Caco-2 (cell line): ENCODE results near the gene SDK2. TPM values are rescaled to one million over a fixed set of nuclear protein-coding genes. Genes with fewer than 3 reads are reported as not detected.

Source experiments
- BruUV-seq: library from RNA; stranded (reverse); fragments of 400-500 nt; replicated peaks from 2 replicates; lab custom pipeline; 2021; lab: Mats Ljungman, UMichigan
- CTCF ChIA-PET: fragments of 300-600 bp; sonication (Branson Sonifier 250); formaldehyde crosslinking; loops from one replicate; lab custom pipeline; 2022; ENCODE audit warnings: antibody characterized with exemption; lab: Charles Lee
- POLR2A ChIA-PET: fragments of 300-600 bp; sonication (Branson Sonifier 250); formaldehyde crosslinking; loops from one replicate; lab custom pipeline; 2022; ENCODE audit warnings: antibody characterized with exemption; lab: Charles Lee
- DNase-seq, 2 experiments: peaks; one replicate each; pipeline versions ENCODE4 v3.0.0 to v3.0.0-alpha.2; 2020 to 2022
- H3K27me3 ChIP-seq: replicated peaks from 2 replicates; pipeline ENCODE4 v1.6.0; 2011; ENCODE audit warnings: low read length; ENCODE audit not compliant: control insufficient read depth, insufficient read depth
- H3K36me3 ChIP-seq: 2 replicates; pipeline ENCODE4 v1.5.1; 2011; ENCODE audit warnings: low read length; ENCODE audit not compliant: control insufficient read depth, insufficient read depth
- H3K4me1 ChIP-seq: fragments of 250-450 bp; sonication (Bioruptor Pico); 2 replicates; pipeline ENCODE4 v1.5.1; 2020; ENCODE audit warnings: mild to moderate bottlenecking
- H3K4me3 ChIP-seq: 2 replicates; pipeline ENCODE4 v1.5.1; 2011; ENCODE audit warnings: low read depth, mild to moderate bottlenecking, control low read depth, low read length
- H3K9me3 ChIP-seq: fragments of 250-450 bp; sonication (Bioruptor Pico); 2 replicates; pipeline ENCODE4 v1.5.1; 2020; ENCODE audit warnings: mild to moderate bottlenecking, moderate library complexity
- H3K27ac Mint-ChIP-seq: one replicate; pipeline ENCODE4 v1.8.0; 2022; ENCODE audit warnings: mixed read lengths; ENCODE audit not compliant: unreplicated experiment
- H3K27me3 Mint-ChIP-seq: one replicate; pipeline ENCODE4 v1.8.0; 2022; ENCODE audit warnings: mixed read lengths; ENCODE audit not compliant: insufficient read depth, unreplicated experiment
- H3K36me3 Mint-ChIP-seq: one replicate; pipeline ENCODE4 v1.8.0; 2022; ENCODE audit warnings: mild to moderate bottlenecking, mixed read lengths; ENCODE audit not compliant: insufficient read depth, unreplicated experiment
- H3K4me1 Mint-ChIP-seq: one replicate; pipeline ENCODE4 v1.8.0; 2022; ENCODE audit warnings: low read depth, mixed read lengths; ENCODE audit not compliant: unreplicated experiment
- H3K4me3 Mint-ChIP-seq: one replicate; pipeline ENCODE4 v1.8.0; 2022; ENCODE audit warnings: mild to moderate bottlenecking, moderate library complexity, mixed read lengths; ENCODE audit not compliant: unreplicated experiment
- H3K9me3 Mint-ChIP-seq: one replicate; pipeline ENCODE4 v1.8.0; 2022; ENCODE audit warnings: mixed read lengths; ENCODE audit not compliant: unreplicated experiment
- CTCF ChIP-seq, 2 experiments: fragments of 200-600 bp in 1 of 2; IDR thresholded peaks; 1 replicate in 1 of 2; 2 replicates in 1 of 2; pipeline versions ENCODE4 v1.5.1 to v1.8.0; 2011 to 2022; ENCODE audit warnings: antibody characterized with exemption in 1 of 2, control low read depth in 1 of 2, inconsistent platforms in 1 of 2, low read depth in 1 of 2, low read length in 1 of 2, mild to moderate bottlenecking in 1 of 2, moderate library complexity in 1 of 2; ENCODE audit not compliant: insufficient read depth in 1 of 2, severe bottlenecking in 1 of 2, unreplicated experiment in 1 of 2
- intact Hi-C: fragments of 100-400 bp; cut with micrococcal nuclease; formaldehyde crosslinking; loops from one replicate; pipeline ENCODE4 v1.10.0; 2022; ENCODE audit not compliant: unreplicated experiment
- total RNA-seq: library from RNA; stranded (reverse); gene quantifications from 2 replicates; pipeline ENCODE4 v1.2.3, GENCODE V29; 2022

SDK2 gene
- total RNA-seq, 1 experiment from 2014 or later: 0.09 TPM

GRCh38 chr17:73359352-73359751, 284.9 kb downstream of the SDK2 start:
- H3K4me3 ChIP-seq: no peak overlapping the region
- POLR2A ChIA-PET: no interaction called here

GRCh38 chr17:73358668-73359067, 285.6 kb downstream of the SDK2 start:
- CTCF ChIA-PET: no interaction called here
- intact Hi-C loops: no loop called here
- no TSS peak for BruUV-seq

More at GRCh38 chr17:73359352-73359751, 284.9 kb downstream of the SDK2 start:
- intact Hi-C loops: no loop called here
- no peaks in the 10 kb centered on the region for H3K27me3 ChIP-seq
- H3K36me3 Mint-ChIP-seq: no peaks in the 10 kb centered on the region
- no peaks in the 10 kb centered on the region for H3K27me3 Mint-ChIP-seq
- CTCF ChIA-PET: interaction anchor here (1.0 to 1.5 kb wide), 7 partner anchors 10 to 104 kb away, joined by 3 to 14 read pairs (median 3); partner anchors contain the start of gene CDC42EP4
- no peaks in the 10 kb centered on the region for H3K9me3 ChIP-seq
- peaks cover 11% of the 10 kb centered on the region for H3K4me1 Mint-ChIP-seq
- no peak for TF ChIP-seq CTCF (IDR thresholded peaks at IDR 0.05; ENCODE audit: insufficient read depth in 1 of 2, low read depth in 1 of 2, low read length in 1 of 2, severe bottlenecking in 1 of 2, unreplicated experiment in 1 of 2)
- H3K36me3 ChIP-seq: no peaks in the 10 kb centered on the region
- H3K9me3 Mint-ChIP-seq: no peaks in the 10 kb centered on the region
- no TSS peak for BruUV-seq
- no peak overlapping the region for H3K27ac Mint-ChIP-seq
- no peak for DNase-seq
- H3K4me1 ChIP-seq: peaks cover 6% of the 10 kb centered on the region; the same call in 1 of the 2 replicates
- no peak overlapping the region for H3K4me3 Mint-ChIP-seq

GRCh38 chr17:73357981-73358380, 286.3 kb downstream of the SDK2 start:
- CTCF ChIA-PET: no interaction called here

More at GRCh38 chr17:73358668-73359067, 285.6 kb downstream of the SDK2 start:
- peaks cover 11% of the 10 kb centered on the region for H3K4me1 Mint-ChIP-seq
- no peaks in the 10 kb centered on the region for H3K27me3 Mint-ChIP-seq
- H3K9me3 ChIP-seq: no peaks in the 10 kb centered on the region
- H3K4me3 Mint-ChIP-seq: no peak overlapping the region
- no peak for TF ChIP-seq CTCF (IDR thresholded peaks at IDR 0.05; ENCODE audit: insufficient read depth in 1 of 2, low read depth in 1 of 2, low read length in 1 of 2, severe bottlenecking in 1 of 2, unreplicated experiment in 1 of 2)
- H3K9me3 Mint-ChIP-seq: no peaks in the 10 kb centered on the region
- no peak overlapping the region for H3K4me3 ChIP-seq
- H3K27me3 ChIP-seq: no peaks in the 10 kb centered on the region
- no peaks in the 10 kb centered on the region for H3K36me3 ChIP-seq
- POLR2A ChIA-PET: no interaction called here
- DNase-seq: no peak
- H3K4me1 ChIP-seq: peaks cover 6% of the 10 kb centered on the region; the same call in 1 of the 2 replicates
- no peak overlapping the region for H3K27ac Mint-ChIP-seq
- H3K36me3 Mint-ChIP-seq: no peaks in the 10 kb centered on the region

More at GRCh38 chr17:73357981-73358380, 286.3 kb downstream of the SDK2 start:
- DNase-seq: no peak
- intact Hi-C loops: no loop called here
- Mint-ChIP-seq H3K4me3 (no peak overlapping the region), H3K27ac (no peak overlapping the region), H3K27me3 (no peaks in the 10 kb centered on the region), H3K4me1 (peaks cover 11% of the 10 kb centered on the region), H3K9me3 (no peaks in the 10 kb centered on the region), H3K36me3 (no peaks in the 10 kb centered on the region)
- Histone ChIP-seq H3K36me3 (no peaks in the 10 kb centered on the region), H3K27me3 (no peaks in the 10 kb centered on the region), H3K4me1 (peaks cover 6% of the 10 kb centered on the region; the same call in 1 of the 2 replicates), H3K9me3 (no peaks in the 10 kb centered on the region), H3K4me3 (no peak overlapping the region)
- POLR2A ChIA-PET: interaction anchor here (0.6 kb wide), 1 partner anchor 30 kb away, joined by 3 read pairs; no protein-coding TSS in a partner anchor
- TF ChIP-seq CTCF (IDR thresholded peaks at IDR 0.05; ENCODE audit: insufficient read depth in 1 of 2, low read depth in 1 of 2, low read length in 1 of 2, severe bottlenecking in 1 of 2, unreplicated experiment in 1 of 2): no peak
- no TSS peak for BruUV-seq
